HCT116 (cell line): Measurements from ENCODE around the gene BIRC6.

ENCODE experiments used
- CTCF ChIP-seq, 3 experiments: fragments of 200-600 bp in 1 of 3; sonication (generic) in 1 of 3; IDR thresholded peaks in 2 of 3; conservative IDR thresholded peaks in 1 of 3; 2 replicates each; pipeline ENCODE4 v1.5.1; 2012 to 2017; ENCODE audit warnings: low read depth in 2 of 3, low read length in 2 of 3, antibody characterized with exemption in 1 of 3, borderline replicate concordance in 1 of 3, control low read depth in 1 of 3, mild to moderate bottlenecking in 1 of 3, mixed read lengths in 1 of 3, mixed run types in 1 of 3, moderate library complexity in 1 of 3; ENCODE audit not compliant: insufficient read depth in 1 of 3
- EGR1 ChIP-seq: IDR thresholded peaks from 2 replicates; pipeline ENCODE4 v1.6.1; 2012; ENCODE audit warnings: low read depth
- EZH2 ChIP-seq: fragments of 200-600 bp; sonication (generic); IDR thresholded peaks from 2 replicates; pipeline ENCODE4 v1.6.1; 2017; ENCODE audit warnings: antibody characterized with exemption, mixed run types
- MAX ChIP-seq: IDR thresholded peaks from 2 replicates; pipeline ENCODE4 v1.6.1; 2012
- POLR2A ChIP-seq: IDR thresholded peaks from 2 replicates; pipeline ENCODE4 v1.7.0; 2011; ENCODE audit warnings: borderline replicate concordance; ENCODE audit not compliant: insufficient read depth, insufficient read length; ENCODE audit errors: extremely low read depth
- POLR2AphosphoS5 ChIP-seq: IDR thresholded peaks from 2 replicates; pipeline ENCODE4 v1.6.1; 2011; ENCODE audit warnings: mild to moderate bottlenecking, low read depth, low read length, moderate library complexity

- TF ChIP-seq POLR2A: no peak
- no peak for TF ChIP-seq CTCF (IDR thresholded peaks at IDR 0.05 in 2 of 3, conservative IDR thresholded peaks at IDR 0.05 in 1 of 3; ENCODE audit: borderline replicate concordance in 1 of 3, insufficient read depth in 1 of 3, low read depth in 2 of 3, low read length in 2 of 3)
- no peak for TF ChIP-seq POLR2AphosphoS5
- no peak for TF ChIP-seq EZH2
- no peak for TF ChIP-seq MAX
- TF ChIP-seq EGR1: no peak
Measured at GRCh38 chr2:32498306-32498705, 141.5 kb downstream of the BIRC6 start.
